ENCODE data around the gene SLC19A1.

Gene SLC19A1

GRCh38 chr21:45539796-45540600, 2.2 kb downstream of the SLC19A1 start:
- H2AFZ ChIP-seq (ENCODE audit: low read length) = no peak overlapping the region
- H3K27ac ChIP-seq (ENCODE audit: low read length) = no peak overlapping the region
- peaks cover 61% of the 10 kb centered on the region for H3K79me2 ChIP-seq (ENCODE audit: low read length)
- no peak overlapping the region for H3K4me3 ChIP-seq (ENCODE audit: low read length)
- H3K4me2 ChIP-seq (ENCODE audit: low read depth, low read length) = no peak overlapping the region
- H3K36me3 ChIP-seq (replicated peaks; ENCODE audit: insufficient read depth, low read length) = no peaks in the 10 kb centered on the region
- H3K9me2 ChIP-seq (replicated peaks; ENCODE audit: insufficient read depth, low read length) = no peaks in the 10 kb centered on the region
- H3K4me1 ChIP-seq (ENCODE audit: low read length) = peaks cover 6% of the 10 kb centered on the region; the same call in 1 of the 2 replicates
- H3F3A ChIP-seq (ENCODE audit: insufficient read depth, low read length) = no peaks in the 10 kb centered on the region
- H3K27me3 ChIP-seq (replicated peaks; ENCODE audit: insufficient read depth, low read length) = peaks cover 9% of the 10 kb centered on the region; the same call in 1 of the 2 replicates
- H3K9ac ChIP-seq (ENCODE audit: low read length) = no peak overlapping the region
- DNase-seq = no peak
- H3K9me3 ChIP-seq (replicated peaks; ENCODE audit: insufficient read depth, low read length) = no peaks in the 10 kb centered on the region
- TF ChIP-seq CTCF (IDR thresholded peaks at IDR 0.05; ENCODE audit: low read length) = no peak
- no peak for TF ChIP-seq EZH2 (optimal IDR thresholded peaks at IDR 0.05; ENCODE audit: low read depth, low read length)
- TF ChIP-seq EZH2phosphoT487 (IDR thresholded peaks at IDR 0.05; ENCODE audit: low read length) = no peak
- no peaks in the 10 kb centered on the region for H4K20me1 ChIP-seq (ENCODE audit: insufficient read depth, low read length)

GRCh38 chr21:45539046-45539795, 3.0 kb downstream of the SLC19A1 start:
- Histone ChIP-seq H2AFZ (ENCODE audit: low read length) (no peak overlapping the region), H3K9me2 (replicated peaks; ENCODE audit: insufficient read depth, low read length) (no peaks in the 10 kb centered on the region), H3K27me3 (replicated peaks; ENCODE audit: insufficient read depth, low read length) (peaks cover 9% of the 10 kb centered on the region; the same call in 1 of the 2 replicates), H3K36me3 (replicated peaks; ENCODE audit: insufficient read depth, low read length) (no peaks in the 10 kb centered on the region), H3K27ac (ENCODE audit: low read length) (no peak overlapping the region), H3K9ac (ENCODE audit: low read length) (no peak overlapping the region), H3K4me3 (ENCODE audit: low read length) (no peak overlapping the region), H3K9me3 (replicated peaks; ENCODE audit: insufficient read depth, low read length) (no peaks in the 10 kb centered on the region), H3K79me2 (ENCODE audit: low read length) (peaks cover 69% of the 10 kb centered on the region), H3K4me1 (ENCODE audit: low read length) (peaks cover 6% of the 10 kb centered on the region; the same call in 1 of the 2 replicates), H4K20me1 (ENCODE audit: insufficient read depth, low read length) (no peaks in the 10 kb centered on the region), H3K4me2 (ENCODE audit: low read depth, low read length) (no peak overlapping the region), H3F3A (ENCODE audit: insufficient read depth, low read length) (no peaks in the 10 kb centered on the region)
- no peak for DNase-seq
- TF ChIP-seq EZH2 (optimal IDR thresholded peaks at IDR 0.05; ENCODE audit: low read depth, low read length) = no peak
- no peak for TF ChIP-seq CTCF (IDR thresholded peaks at IDR 0.05; ENCODE audit: low read length)
- no peak for TF ChIP-seq EZH2phosphoT487 (IDR thresholded peaks at IDR 0.05; ENCODE audit: low read length)

GRCh38 chr21:45538381-45539045, 3.7 kb downstream of the SLC19A1 start:
- H3K4me2 ChIP-seq (ENCODE audit: low read depth, low read length) = no peak overlapping the region
- no peaks in the 10 kb centered on the region for H3K9me3 ChIP-seq (replicated peaks; ENCODE audit: insufficient read depth, low read length)
- H3K36me3 ChIP-seq (replicated peaks; ENCODE audit: insufficient read depth, low read length) = no peaks in the 10 kb centered on the region
- H3K9ac ChIP-seq (ENCODE audit: low read length) = no peak overlapping the region
- TF ChIP-seq EZH2 (optimal IDR thresholded peaks at IDR 0.05; ENCODE audit: low read depth, low read length) (no peak), CTCF (IDR thresholded peaks at IDR 0.05; ENCODE audit: low read length) (no peak), EZH2phosphoT487 (IDR thresholded peaks at IDR 0.05; ENCODE audit: low read length) (no peak)
- no peaks in the 10 kb centered on the region for H3K9me2 ChIP-seq (replicated peaks; ENCODE audit: insufficient read depth, low read length)
- H3K79me2 ChIP-seq (ENCODE audit: low read length) = peaks cover 76% of the 10 kb centered on the region
- H4K20me1 ChIP-seq (ENCODE audit: insufficient read depth, low read length) = no peaks in the 10 kb centered on the region
- DNase-seq = no peak
- H3K4me1 ChIP-seq (ENCODE audit: low read length) = peaks cover 6% of the 10 kb centered on the region; the same call in 1 of the 2 replicates
- peaks cover 6% of the 10 kb centered on the region; the same call in 1 of the 2 replicates for H3K27me3 ChIP-seq (replicated peaks; ENCODE audit: insufficient read depth, low read length)
- H3K4me3 ChIP-seq (ENCODE audit: low read length) = no peak overlapping the region
- no peaks in the 10 kb centered on the region for H3F3A ChIP-seq (ENCODE audit: insufficient read depth, low read length)
- H2AFZ ChIP-seq (ENCODE audit: low read length) = no peak overlapping the region
- H3K27ac ChIP-seq (ENCODE audit: low read length) = no peak overlapping the region

Data from MM.1S (cell line).